ENCODE data around the gene NNAT.

GRCh38 chr20:37519508-37520418 is 1.3 kb upstream of the NNAT start:
- no peak for TF ChIP-seq YY1 (IDR thresholded peaks at IDR 0.05; ENCODE audit: insufficient read depth, insufficient read length)
- no peak for TF ChIP-seq SUZ12 (IDR thresholded peaks at IDR 0.05; ENCODE audit: extremely low read depth, insufficient read depth, insufficient read length)

Data from NT2/D1 (cell line).